Cerebellar cortex (tissue), 1 donor: ENCODE data around the gene EZH2.

Experiments
- DNase-seq: peaks from one replicate; pipeline ENCODE4 v3.0.0-alpha.2; 2015; ENCODE audit warnings: low spot score

EZH2 gene

GRCh38 chr7:148898845-148899484 lies 14.9 kb upstream of the EZH2 start:
- no peak for DNase-seq

- DNase-seq, result no peak
These were observed 10.5 kb upstream of the EZH2 start for GRCh38 chr7:148894591-148894990.

GRCh38 chr7:148893071-148893470 lies 9.0 kb upstream of the EZH2 start:
- DNase-seq, result no peak

- DNase-seq, result no peak
These were observed 4.2 kb upstream of the EZH2 start for GRCh38 chr7:148888300-148888699.

- DNase-seq, result no peak
These were observed 2.8 kb upstream of the EZH2 start for GRCh38 chr7:148886844-148887243.

GRCh38 chr7:148884299-148885022 lies 370 bp upstream of the EZH2 start:
- DNase-seq, result peak; percentile 87

GRCh38 chr7:148883266-148884048 lies 634 bp downstream of the EZH2 start:
- peak; percentile 9 for DNase-seq

- peak; percentile 46 for DNase-seq
These were observed 1.2 kb downstream of the EZH2 start for GRCh38 chr7:148882841-148883265.

- no peak for DNase-seq
These were observed 1.9 kb downstream of the EZH2 start for GRCh38 chr7:148882192-148882591.

- DNase-seq, result no peak
These were observed 5.8 kb downstream of the EZH2 start for GRCh38 chr7:148878317-148878716.

GRCh38 chr7:148877517-148877916 lies 6.6 kb downstream of the EZH2 start:
- no peak for DNase-seq

- DNase-seq, result no peak
These were observed 11.9 kb downstream of the EZH2 start for GRCh38 chr7:148872188-148872587.

- no peak for DNase-seq
These were observed 12.5 kb downstream of the EZH2 start for GRCh38 chr7:148871551-148871950.

GRCh38 chr7:148871030-148871429 lies 13.1 kb downstream of the EZH2 start:
- DNase-seq, result no peak

- DNase-seq, result no peak
These were observed 15.8 kb downstream of the EZH2 start for GRCh38 chr7:148868378-148868674.

GRCh38 chr7:148867596-148868377 lies 16.3 kb downstream of the EZH2 start:
- no peak for DNase-seq

GRCh38 chr7:148866362-148866761 lies 17.7 kb downstream of the EZH2 start:
- DNase-seq, result no peak

- no peak for DNase-seq
These were observed 18.8 kb downstream of the EZH2 start for GRCh38 chr7:148865283-148865682.

- no peak for DNase-seq
These were observed 20.8 kb downstream of the EZH2 start for GRCh38 chr7:148863324-148863723.

- no peak for DNase-seq
These were observed 21.6 kb downstream of the EZH2 start for GRCh38 chr7:148862481-148862880.

- DNase-seq, result no peak
These were observed 25.6 kb downstream of the EZH2 start for GRCh38 chr7:148858489-148858888.

- no peak for DNase-seq
These were observed 27.2 kb downstream of the EZH2 start for GRCh38 chr7:148856891-148857290.

GRCh38 chr7:148856578-148856881 lies 27.6 kb downstream of the EZH2 start:
- DNase-seq, result no peak
